22Rv1 (cell line): ENCODE measurements around the gene AAGAB.
"Not testable (repeated sequence)": the region's sequence is repeated elsewhere in the genome, so short reads cannot be mapped to it uniquely, and the experiment has no call there.

ENCODE experiments used
- ZFX ChIP-seq: fragments of 450-650 bp; IDR thresholded peaks from 2 replicates; pipeline ENCODE4 v1.6.1; 2017; ENCODE audit warnings: antibody characterized with exemption, borderline replicate concordance
- TF ChIP-seq, protein P1 (sequence below): fragments of 450-650 bp; IDR thresholded peaks from 2 replicates; pipeline ENCODE4 v1.5.1; 2017; ENCODE audit warnings: mild to moderate bottlenecking

- TF ChIP-seq, protein P1, sequence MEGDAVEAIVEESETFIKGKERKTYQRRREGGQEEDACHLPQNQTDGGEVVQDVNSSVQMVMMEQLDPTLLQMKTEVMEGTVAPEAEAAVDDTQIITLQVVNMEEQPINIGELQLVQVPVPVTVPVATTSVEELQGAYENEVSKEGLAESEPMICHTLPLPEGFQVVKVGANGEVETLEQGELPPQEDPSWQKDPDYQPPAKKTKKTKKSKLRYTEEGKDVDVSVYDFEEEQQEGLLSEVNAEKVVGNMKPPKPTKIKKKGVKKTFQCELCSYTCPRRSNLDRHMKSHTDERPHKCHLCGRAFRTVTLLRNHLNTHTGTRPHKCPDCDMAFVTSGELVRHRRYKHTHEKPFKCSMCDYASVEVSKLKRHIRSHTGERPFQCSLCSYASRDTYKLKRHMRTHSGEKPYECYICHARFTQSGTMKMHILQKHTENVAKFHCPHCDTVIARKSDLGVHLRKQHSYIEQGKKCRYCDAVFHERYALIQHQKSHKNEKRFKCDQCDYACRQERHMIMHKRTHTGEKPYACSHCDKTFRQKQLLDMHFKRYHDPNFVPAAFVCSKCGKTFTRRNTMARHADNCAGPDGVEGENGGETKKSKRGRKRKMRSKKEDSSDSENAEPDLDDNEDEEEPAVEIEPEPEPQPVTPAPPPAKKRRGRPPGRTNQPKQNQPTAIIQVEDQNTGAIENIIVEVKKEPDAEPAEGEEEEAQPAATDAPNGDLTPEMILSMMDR = not testable (repeated sequence)
- not testable (repeated sequence) for TF ChIP-seq ZFX
These were observed 31.2 kb upstream of the AAGAB start for GRCh38 chr15:67285625-67286024.
